Subcutaneous abdominal adipose tissue (tissue), 5 donors: ENCODE measurements around the gene SLC35F4.

Experiments used
- H3K27ac ChIP-seq: one replicate; pipeline ENCODE4 v1.7.0; 2013; ENCODE audit warnings: low read depth, mild to moderate bottlenecking, inconsistent platforms, low read length, moderate library complexity
- H3K27me3 ChIP-seq, 5 donors: one replicate each; pipeline ENCODE4 v1.7.0; 2013; ENCODE audit warnings: low read length in 5 of 5, inconsistent platforms in 1 of 5; ENCODE audit not compliant: control insufficient read depth in 5 of 5, insufficient read depth in 4 of 5
- H3K36me3 ChIP-seq, 5 donors: one replicate each; pipeline ENCODE4 v1.7.0; 2013; ENCODE audit warnings: low read length in 5 of 5; ENCODE audit not compliant: control insufficient read depth in 5 of 5, insufficient read depth in 5 of 5
- H3K4me1 ChIP-seq, 5 donors: one replicate each; pipeline ENCODE4 v1.7.0; 2013; ENCODE audit warnings: low read length in 5 of 5, mild to moderate bottlenecking in 3 of 5, moderate library complexity in 1 of 5; ENCODE audit not compliant: control insufficient read depth in 5 of 5, insufficient read depth in 5 of 5
- H3K4me3 ChIP-seq, 5 donors: one replicate each; pipeline ENCODE4 v1.7.0; 2013; ENCODE audit warnings: low read length in 5 of 5, low read depth in 1 of 5
- H3K9ac ChIP-seq, 5 donors: one replicate each; pipeline ENCODE4 v1.7.0; 2013; ENCODE audit warnings: low read length in 5 of 5, mild to moderate bottlenecking in 4 of 5, moderate library complexity in 3 of 5
- H3K9me3 ChIP-seq, 5 donors: one replicate each; pipeline ENCODE4 v1.7.0; 2013; ENCODE audit warnings: low read length in 5 of 5; ENCODE audit not compliant: control insufficient read depth in 5 of 5
- donor health status: healthy.
- donor health status: healthy.
- donor health status: healthy.
- donor health status: healthy.
- donor health status: healthy.

The SLC35F4 gene

GRCh38 chr14:57834961-57835360, 30.9 kb downstream of the SLC35F4 start:
- Histone ChIP-seq H3K27me3 (no peaks in the 10 kb centered on the region), H3K9ac (no peak overlapping the region), H3K36me3 (no peaks in the 10 kb centered on the region), H3K4me3 (no peak overlapping the region), H3K9me3 (no peaks in the 10 kb centered on the region), H3K4me1 (no peaks in the 10 kb centered on the region), H3K27ac (no peak overlapping the region)

DNA sequence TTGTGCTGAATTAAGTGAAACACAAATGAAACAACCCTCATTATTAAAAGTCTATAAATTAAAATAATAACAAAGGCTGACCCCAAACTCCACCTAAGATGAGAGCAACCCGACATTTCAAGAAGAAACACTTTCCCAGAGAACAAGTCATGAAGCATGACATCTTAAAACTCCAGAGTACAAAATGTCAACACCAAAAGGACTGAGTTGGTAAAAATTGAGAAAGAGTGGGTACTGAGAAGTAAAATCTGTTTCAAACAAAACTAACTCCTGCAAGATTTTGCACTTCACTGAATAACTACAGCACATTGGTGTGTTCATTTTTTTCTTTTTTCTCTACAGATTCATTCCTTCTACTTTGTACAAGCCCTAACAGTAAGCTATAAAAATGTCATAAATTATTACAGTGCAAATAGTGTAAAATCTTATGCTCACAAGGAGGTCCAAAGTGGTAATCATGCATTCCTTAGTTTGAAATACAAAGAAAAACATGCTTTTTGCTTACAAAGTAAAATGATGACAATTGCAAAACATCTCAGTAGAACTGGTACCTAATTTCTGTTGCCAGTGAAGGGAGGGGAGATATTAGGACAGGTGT, 31.8 kb downstream of the SLC35F4 start:
- Histone ChIP-seq H3K27me3 (no peaks in the 10 kb centered on the region), H3K4me1 (no peaks in the 10 kb centered on the region), H3K27ac (no peak overlapping the region), H3K9me3 (no peaks in the 10 kb centered on the region), H3K36me3 (no peaks in the 10 kb centered on the region), H3K9ac (no peak overlapping the region), H3K4me3 (no peak overlapping the region)

GRCh38 chr14:57833323-57833722, 32.6 kb downstream of the SLC35F4 start:
- peaks cover 0 to 7% (median 0%) of the 10 kb centered on the region in 5 donors for H3K4me1 ChIP-seq
- H3K36me3 ChIP-seq = no peaks in the 10 kb centered on the region
- H3K9me3 ChIP-seq = no peaks in the 10 kb centered on the region
- no peak overlapping the region for H3K4me3 ChIP-seq
- no peak overlapping the region for H3K27ac ChIP-seq
- no peaks in the 10 kb centered on the region for H3K27me3 ChIP-seq
- no peak overlapping the region for H3K9ac ChIP-seq

DNA sequence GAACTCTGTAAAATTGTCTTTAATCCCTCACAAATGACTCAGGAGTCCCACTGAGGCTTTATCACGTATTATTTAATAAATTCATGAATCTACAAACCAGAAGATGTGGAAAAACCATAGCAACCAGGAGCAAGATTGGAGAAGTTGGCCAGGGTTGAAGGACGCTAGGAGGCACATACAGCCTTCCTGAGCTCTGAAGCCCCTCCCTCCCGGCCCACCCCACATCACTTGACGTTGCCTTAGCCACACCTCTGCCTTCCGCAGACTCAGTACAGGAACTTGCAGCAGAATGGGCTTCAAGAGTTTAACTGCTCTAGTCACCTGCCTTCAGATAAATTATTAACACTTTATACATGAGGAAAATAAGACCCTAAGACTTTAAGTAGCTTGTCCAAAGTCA, 33.9 kb downstream of the SLC35F4 start:
- no peak overlapping the region for H3K4me3 ChIP-seq
- H3K4me1 ChIP-seq = peaks cover 0 to 7% (median 0%) of the 10 kb centered on the region in 5 donors
- no peaks in the 10 kb centered on the region for H3K9me3 ChIP-seq
- no peaks in the 10 kb centered on the region for H3K27me3 ChIP-seq
- H3K27ac ChIP-seq = no peak overlapping the region
- no peak overlapping the region for H3K9ac ChIP-seq
- no peaks in the 10 kb centered on the region for H3K36me3 ChIP-seq

GRCh38 chr14:57828713-57829112, 37.2 kb downstream of the SLC35F4 start:
- Histone ChIP-seq H3K4me1 (peaks cover 0 to 7% (median 0%) of the 10 kb centered on the region in 5 donors), H3K36me3 (no peaks in the 10 kb centered on the region), H3K9me3 (no peaks in the 10 kb centered on the region), H3K27ac (no peak overlapping the region), H3K27me3 (no peaks in the 10 kb centered on the region), H3K4me3 (no peak overlapping the region), H3K9ac (no peak overlapping the region)

GRCh38 chr14:57823015-57823660, 42.8 kb downstream of the SLC35F4 start:
- H3K36me3 ChIP-seq = no peaks in the 10 kb centered on the region
- H3K9me3 ChIP-seq = no peaks in the 10 kb centered on the region
- no peaks in the 10 kb centered on the region for H3K27me3 ChIP-seq
- no peak overlapping the region for H3K4me3 ChIP-seq
- no peak overlapping the region for H3K27ac ChIP-seq
- H3K9ac ChIP-seq = no peak overlapping the region
- no peaks in the 10 kb centered on the region for H3K4me1 ChIP-seq

DNA sequence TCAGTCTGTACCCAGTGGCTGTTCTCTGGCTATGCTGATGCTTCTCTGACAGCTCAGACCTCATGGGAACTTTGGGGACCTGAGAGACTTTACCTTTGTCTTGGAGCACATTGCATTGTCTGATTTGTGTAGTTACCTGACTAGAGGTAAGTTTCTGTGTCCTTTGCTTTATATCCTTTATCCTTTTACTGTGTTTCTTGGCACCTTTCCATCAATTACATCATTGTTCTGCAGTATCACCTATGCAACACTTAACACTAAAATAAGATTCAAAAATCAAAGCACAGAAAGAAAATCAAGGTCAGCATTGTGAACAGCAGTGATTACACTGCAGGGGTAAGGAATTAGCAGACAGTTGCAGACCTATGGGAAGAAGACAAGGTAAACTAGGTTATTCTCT, 43.8 kb downstream of the SLC35F4 start:
- Histone ChIP-seq H3K4me3 (no peak overlapping the region), H3K4me1 (no peaks in the 10 kb centered on the region), H3K9me3 (no peaks in the 10 kb centered on the region), H3K27ac (no peak overlapping the region), H3K9ac (no peak overlapping the region), H3K27me3 (no peaks in the 10 kb centered on the region), H3K36me3 (no peaks in the 10 kb centered on the region)

GRCh38 chr14:57820581-57820980, 45.3 kb downstream of the SLC35F4 start:
- Histone ChIP-seq H3K27me3 (no peaks in the 10 kb centered on the region), H3K4me3 (no peak overlapping the region), H3K9me3 (no peaks in the 10 kb centered on the region), H3K9ac (no peak overlapping the region), H3K27ac (no peak overlapping the region), H3K4me1 (no peaks in the 10 kb centered on the region), H3K36me3 (no peaks in the 10 kb centered on the region)

DNA sequence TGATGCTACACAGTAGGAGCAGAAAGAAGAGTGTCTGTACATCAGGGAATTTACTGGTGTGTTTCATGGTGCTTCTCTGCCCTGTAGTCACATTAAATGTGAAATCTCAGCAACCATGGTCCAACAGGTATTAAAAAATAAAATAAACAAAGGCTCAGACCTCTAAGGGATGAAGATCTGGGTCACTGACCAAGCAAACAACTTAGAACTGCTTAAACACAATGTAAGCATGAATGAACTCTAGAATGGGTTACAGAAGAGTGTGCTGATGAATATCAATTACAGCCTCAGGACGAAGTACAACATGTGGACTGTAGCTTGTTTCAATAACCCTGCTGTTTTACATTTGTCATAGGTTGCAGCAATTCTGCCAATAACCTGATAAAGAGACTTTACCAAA, 47.4 kb downstream of the SLC35F4 start:
- H3K4me1 ChIP-seq = no peaks in the 10 kb centered on the region

GRCh38 chr14:57816568-57817284, 49.2 kb downstream of the SLC35F4 start:
- H3K27ac ChIP-seq = no peak overlapping the region
- H3K27me3 ChIP-seq = no peaks in the 10 kb centered on the region
- no peaks in the 10 kb centered on the region for H3K9me3 ChIP-seq
- H3K9ac ChIP-seq = no peak overlapping the region
- H3K36me3 ChIP-seq = no peaks in the 10 kb centered on the region
- H3K4me1 ChIP-seq = no peaks in the 10 kb centered on the region
- no peak overlapping the region for H3K4me3 ChIP-seq

More for the DNA sequence above, 47.4 kb downstream of the SLC35F4 start:
- H3K27ac ChIP-seq = no peak overlapping the region
- H3K9me3 ChIP-seq = no peaks in the 10 kb centered on the region
- H3K27me3 ChIP-seq = no peaks in the 10 kb centered on the region
- H3K36me3 ChIP-seq = no peaks in the 10 kb centered on the region
- no peak overlapping the region for H3K4me3 ChIP-seq
- H3K9ac ChIP-seq = no peak overlapping the region
